ENCODE data around the gene EVI2B. TPM values are rescaled to one million over a fixed set of nuclear protein-coding genes. Genes with fewer than 3 reads are reported as not detected.

Gene EVI2B
- total RNA-seq, 2 donors from 2014 or later: 0.99 to 4.9 TPM

- Histone ChIP-seq H3K4me3 (no peak overlapping the region), H3K9me3 (no peaks in the 10 kb centered on the region), H3K36me3 (replicated peaks in 1 of 2; ENCODE audit: insufficient read depth in 1 of 2, low read depth in 2 of 2) (peaks cover 0 to 2% of the 10 kb centered on the region in 2 donors), H3K27ac (no peak overlapping the region), H3K27me3 (no peaks in the 10 kb centered on the region), H3K4me1 (no peaks in the 10 kb centered on the region)
- 40 to 58% methylated on average over 1 of the region's 1 CpG for WGBS, 2 donors
- TF ChIP-seq CTCF (IDR thresholded peaks at IDR 0.05): no peak
- no peak for TF ChIP-seq POLR2A (IDR thresholded peaks at IDR 0.05)
- no peak for ATAC-seq
- DNase-seq: no peak
- intact Hi-C loops (cut with DNase I): no loop called here
Observed at GRCh38 chr17:31261601-31262000, 52.3 kb downstream of the EVI2B start.

GRCh38 chr17:31260151-31260550 is 53.7 kb downstream of the EVI2B start:
- no peak overlapping the region for H3K4me3 ChIP-seq
- TF ChIP-seq CTCF (IDR thresholded peaks at IDR 0.05): no peak
- no peak for TF ChIP-seq POLR2A (IDR thresholded peaks at IDR 0.05)
- no peaks in the 10 kb centered on the region for H3K4me1 ChIP-seq
- intact Hi-C loops (cut with DNase I): no loop called here
- no peak for DNase-seq
- H3K27ac ChIP-seq: no peak overlapping the region
- ATAC-seq: no peak
- WGBS, 2 donors: 87 to 94% methylated on average over 3 of the region's 3 CpGs
- H3K36me3 ChIP-seq (replicated peaks in 1 of 2; ENCODE audit: insufficient read depth in 1 of 2, low read depth in 2 of 2): peaks cover 0 to 2% of the 10 kb centered on the region in 2 donors
- no peaks in the 10 kb centered on the region for H3K27me3 ChIP-seq
- no peaks in the 10 kb centered on the region for H3K9me3 ChIP-seq

- ATAC-seq: no peak
Observed at GRCh38 chr17:31256936-31257335, 56.9 kb downstream of the EVI2B start.

GRCh38 chr17:31254654-31255053 is 59.2 kb downstream of the EVI2B start:
- intact Hi-C loops (cut with DNase I): no loop called here
- WGBS, 2 donors: 94 to 95% methylated on average over 2 of the region's 2 CpGs

More at GRCh38 chr17:31256936-31257335, 56.9 kb downstream of the EVI2B start:
- 84 to 88% methylated on average over 3 of the region's 3 CpGs for WGBS, 2 donors
- Histone ChIP-seq H3K36me3 (replicated peaks in 1 of 2; ENCODE audit: insufficient read depth in 1 of 2, low read depth in 2 of 2) (peaks cover 0 to 2% of the 10 kb centered on the region in 2 donors), H3K27ac (no peak overlapping the region), H3K4me1 (no peaks in the 10 kb centered on the region), H3K4me3 (no peak overlapping the region), H3K27me3 (no peaks in the 10 kb centered on the region), H3K9me3 (no peaks in the 10 kb centered on the region)
- no peak for DNase-seq
- intact Hi-C loops (cut with DNase I): no loop called here
- TF ChIP-seq CTCF (IDR thresholded peaks at IDR 0.05): no peak
- no peak for TF ChIP-seq POLR2A (IDR thresholded peaks at IDR 0.05)

More at GRCh38 chr17:31254654-31255053, 59.2 kb downstream of the EVI2B start:
- Histone ChIP-seq H3K27me3 (no peaks in the 10 kb centered on the region), H3K9me3 (no peaks in the 10 kb centered on the region), H3K4me3 (no peak overlapping the region), H3K27ac (no peak overlapping the region), H3K4me1 (no peaks in the 10 kb centered on the region), H3K36me3 (replicated peaks in 1 of 2; ENCODE audit: insufficient read depth in 1 of 2, low read depth in 2 of 2) (no peaks in the 10 kb centered on the region)
- TF ChIP-seq POLR2A (IDR thresholded peaks at IDR 0.05): no peak
- no peak for TF ChIP-seq CTCF (IDR thresholded peaks at IDR 0.05)
- no peak for ATAC-seq
- no peak for DNase-seq

Other genes starting within 250 kb of the EVI2B start
- gene NF1, start 219.1 kb downstream of the EVI2B start, total RNA-seq: 10 to 100 TPM; 54.7 to 57.1 TPM
- gene OMG, start 16.8 kb downstream of the EVI2B start, total RNA-seq: 1 to 10 TPM in 1 of 2 donors, not detected in 1; 1.8 TPM
- gene EVI2A, start 7.6 kb upstream of the EVI2B start, total RNA-seq: 1 to 10 TPM in 1 of 2 donors, not detected in 1; 3.1 TPM
- gene RAB11FIP4, start 77.6 kb upstream of the EVI2B start, total RNA-seq: 10 to 100 TPM; 37.2 to 38.7 TPM

Data from body of pancreas (tissue), 4 donors.